Measurements from ENCODE around the gene CD84.

The CD84 gene

GRCh38 chr1:160494620-160495019 lies 84.7 kb downstream of the CD84 start:
- Histone ChIP-seq H4K20me1 (ENCODE audit: insufficient read depth) (no peaks in the 10 kb centered on the region), H2AFZ (ENCODE audit: low read depth) (no peak overlapping the region), H3K4me1 (ENCODE audit: low read depth, poor library complexity, severe bottlenecking) (no peaks in the 10 kb centered on the region), H3K4me2 (no peak overlapping the region), H3K27ac (no peak overlapping the region), H3K27me3 (ENCODE audit: insufficient read depth, low read depth) (no peaks in the 10 kb centered on the region), H3K4me3 (IDR thresholded peaks at IDR 0.05; ENCODE audit: insufficient read depth, low read depth, low read length) (no peak overlapping the region), H3K36me3 (ENCODE audit: insufficient read depth) (no peaks in the 10 kb centered on the region), H3K79me2 (ENCODE audit: insufficient read depth, low read depth) (no peaks in the 10 kb centered on the region), H3K9ac (no peak overlapping the region)
- peak; percentile 48 for TF ChIP-seq CTCF (conservative IDR thresholded peaks at IDR 0.05; ENCODE audit: low read depth, low read length)

GRCh38 chr1:160492617-160493016 lies 86.7 kb downstream of the CD84 start:
- H3K36me3 ChIP-seq (ENCODE audit: insufficient read depth), result no peaks in the 10 kb centered on the region
- no peak overlapping the region for H2AFZ ChIP-seq (ENCODE audit: low read depth)
- H3K27me3 ChIP-seq (ENCODE audit: insufficient read depth, low read depth), result no peaks in the 10 kb centered on the region
- no peak overlapping the region for H3K27ac ChIP-seq
- TF ChIP-seq CTCF (conservative IDR thresholded peaks at IDR 0.05; ENCODE audit: low read depth, low read length), result no peak
- H4K20me1 ChIP-seq (ENCODE audit: insufficient read depth), result no peaks in the 10 kb centered on the region
- H3K79me2 ChIP-seq (ENCODE audit: insufficient read depth, low read depth), result no peaks in the 10 kb centered on the region
- H3K4me1 ChIP-seq (ENCODE audit: low read depth, poor library complexity, severe bottlenecking), result no peaks in the 10 kb centered on the region
- H3K9ac ChIP-seq, result no peak overlapping the region
- no peak overlapping the region for H3K4me3 ChIP-seq (IDR thresholded peaks at IDR 0.05; ENCODE audit: insufficient read depth, low read depth, low read length)
- H3K4me2 ChIP-seq, result no peak overlapping the region

- Histone ChIP-seq H3K4me3 (IDR thresholded peaks at IDR 0.05; ENCODE audit: insufficient read depth, low read depth, low read length) (no peak overlapping the region), H4K20me1 (ENCODE audit: insufficient read depth) (no peaks in the 10 kb centered on the region), H3K9ac (no peak overlapping the region), H3K27ac (no peak overlapping the region), H3K4me1 (ENCODE audit: low read depth, poor library complexity, severe bottlenecking) (no peaks in the 10 kb centered on the region), H2AFZ (ENCODE audit: low read depth) (no peak overlapping the region), H3K27me3 (ENCODE audit: insufficient read depth, low read depth) (no peaks in the 10 kb centered on the region), H3K36me3 (ENCODE audit: insufficient read depth) (no peaks in the 10 kb centered on the region), H3K79me2 (ENCODE audit: insufficient read depth, low read depth) (no peaks in the 10 kb centered on the region), H3K4me2 (no peak overlapping the region)
- TF ChIP-seq CTCF (conservative IDR thresholded peaks at IDR 0.05; ENCODE audit: low read depth, low read length), result no peak
These were observed 87.3 kb downstream of the CD84 start for GRCh38 chr1:160491981-160492380.
